Measurements from ENCODE around the gene NID1. TPM values are rescaled to one million over a fixed set of nuclear protein-coding genes. Genes with fewer than 3 reads are reported as not detected.

NID1 gene
- total RNA-seq, 6 experiments from 2014 or later, result 97.5 to 124 (median 107) TPM

GRCh38 chr1:236111527-236112331 lies 46.8 kb upstream of the NID1 start:
- Mint-ChIP-seq H3K9me3 (no peaks in the 10 kb centered on the region), H3K27me3 (ENCODE audit: insufficient read depth) (peaks cover 10% of the 10 kb centered on the region), H3K4me3 (no peak overlapping the region), H3K4me1 (ENCODE audit: low read depth) (peaks cover 7% of the 10 kb centered on the region), H3K27ac (no peak overlapping the region), H3K36me3 (ENCODE audit: low read depth) (no peaks in the 10 kb centered on the region)
- TF ChIP-seq, protein P1, sequence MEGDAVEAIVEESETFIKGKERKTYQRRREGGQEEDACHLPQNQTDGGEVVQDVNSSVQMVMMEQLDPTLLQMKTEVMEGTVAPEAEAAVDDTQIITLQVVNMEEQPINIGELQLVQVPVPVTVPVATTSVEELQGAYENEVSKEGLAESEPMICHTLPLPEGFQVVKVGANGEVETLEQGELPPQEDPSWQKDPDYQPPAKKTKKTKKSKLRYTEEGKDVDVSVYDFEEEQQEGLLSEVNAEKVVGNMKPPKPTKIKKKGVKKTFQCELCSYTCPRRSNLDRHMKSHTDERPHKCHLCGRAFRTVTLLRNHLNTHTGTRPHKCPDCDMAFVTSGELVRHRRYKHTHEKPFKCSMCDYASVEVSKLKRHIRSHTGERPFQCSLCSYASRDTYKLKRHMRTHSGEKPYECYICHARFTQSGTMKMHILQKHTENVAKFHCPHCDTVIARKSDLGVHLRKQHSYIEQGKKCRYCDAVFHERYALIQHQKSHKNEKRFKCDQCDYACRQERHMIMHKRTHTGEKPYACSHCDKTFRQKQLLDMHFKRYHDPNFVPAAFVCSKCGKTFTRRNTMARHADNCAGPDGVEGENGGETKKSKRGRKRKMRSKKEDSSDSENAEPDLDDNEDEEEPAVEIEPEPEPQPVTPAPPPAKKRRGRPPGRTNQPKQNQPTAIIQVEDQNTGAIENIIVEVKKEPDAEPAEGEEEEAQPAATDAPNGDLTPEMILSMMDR (IDR thresholded peaks at IDR 0.05), result no peak
- no peak for DNase-seq

DNA sequence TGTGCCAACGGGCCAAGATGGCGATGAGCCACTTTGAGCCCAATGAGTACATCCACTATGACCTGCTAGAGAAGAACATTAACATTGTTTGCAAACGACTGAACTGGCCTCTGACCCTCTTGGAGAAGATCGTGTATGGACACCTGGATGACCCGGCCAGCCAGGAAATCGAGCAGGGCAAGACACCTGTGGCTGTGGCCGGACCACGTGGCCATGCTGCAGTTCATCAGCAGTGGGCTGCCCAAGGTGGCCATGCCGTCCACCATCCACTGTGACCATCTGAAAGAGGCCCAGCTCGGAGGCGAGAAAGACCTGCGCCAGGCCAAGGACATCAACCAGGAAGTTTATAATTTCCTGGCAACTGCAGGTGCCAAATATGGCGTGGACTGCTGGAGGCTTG lies 45.2 kb upstream of the NID1 start:
- TF ChIP-seq, protein P1 (IDR thresholded peaks at IDR 0.05), result no peak
- Mint-ChIP-seq H3K27ac (no peak overlapping the region), H3K4me1 (ENCODE audit: low read depth) (peaks cover 8% of the 10 kb centered on the region), H3K27me3 (ENCODE audit: insufficient read depth) (peaks cover 10% of the 10 kb centered on the region), H3K36me3 (ENCODE audit: low read depth) (no peaks in the 10 kb centered on the region), H3K9me3 (no peaks in the 10 kb centered on the region), H3K4me3 (no peak overlapping the region)
- no peak for DNase-seq

DNA sequence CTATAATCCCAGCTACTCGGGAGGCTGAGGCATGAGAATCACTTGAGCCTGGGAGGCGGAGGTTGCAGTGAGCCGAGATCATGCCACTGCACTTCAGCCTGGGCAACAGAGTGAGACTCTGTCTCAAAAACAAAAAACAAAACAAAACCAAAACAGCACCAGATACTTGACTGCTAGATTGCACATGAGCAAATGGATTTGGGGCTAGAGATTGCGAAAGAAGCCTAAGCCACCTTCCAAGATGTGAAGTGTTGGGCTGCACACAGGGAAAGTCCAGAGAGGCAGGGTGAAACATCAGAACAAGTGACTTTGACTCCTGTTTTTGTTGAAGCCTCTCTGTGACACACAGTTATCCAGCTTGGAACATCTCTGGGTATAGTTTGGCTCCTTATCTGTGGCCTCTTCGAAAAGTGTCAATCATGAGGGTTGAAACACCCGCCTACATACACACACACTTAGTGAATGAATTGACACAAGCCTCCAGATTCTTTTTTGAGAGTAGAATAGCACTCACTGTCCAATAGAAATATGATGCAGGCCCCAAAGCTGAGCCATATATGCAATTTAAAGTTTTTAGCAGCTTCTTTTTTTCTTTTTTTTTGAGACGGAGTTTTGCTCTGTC lies 43.2 kb upstream of the NID1 start:
- no peaks in the 10 kb centered on the region for H3K9me3 Mint-ChIP-seq
- peaks cover 14% of the 10 kb centered on the region for H3K4me1 Mint-ChIP-seq (ENCODE audit: low read depth)
- no peak for DNase-seq
- peaks cover 10% of the 10 kb centered on the region for H3K27me3 Mint-ChIP-seq (ENCODE audit: insufficient read depth)
- H3K4me3 Mint-ChIP-seq, result no peak overlapping the region
- no peak overlapping the region for H3K27ac Mint-ChIP-seq
- TF ChIP-seq, protein P1 (IDR thresholded peaks at IDR 0.05), result no peak
- no peaks in the 10 kb centered on the region for H3K36me3 Mint-ChIP-seq (ENCODE audit: low read depth)

DNA sequence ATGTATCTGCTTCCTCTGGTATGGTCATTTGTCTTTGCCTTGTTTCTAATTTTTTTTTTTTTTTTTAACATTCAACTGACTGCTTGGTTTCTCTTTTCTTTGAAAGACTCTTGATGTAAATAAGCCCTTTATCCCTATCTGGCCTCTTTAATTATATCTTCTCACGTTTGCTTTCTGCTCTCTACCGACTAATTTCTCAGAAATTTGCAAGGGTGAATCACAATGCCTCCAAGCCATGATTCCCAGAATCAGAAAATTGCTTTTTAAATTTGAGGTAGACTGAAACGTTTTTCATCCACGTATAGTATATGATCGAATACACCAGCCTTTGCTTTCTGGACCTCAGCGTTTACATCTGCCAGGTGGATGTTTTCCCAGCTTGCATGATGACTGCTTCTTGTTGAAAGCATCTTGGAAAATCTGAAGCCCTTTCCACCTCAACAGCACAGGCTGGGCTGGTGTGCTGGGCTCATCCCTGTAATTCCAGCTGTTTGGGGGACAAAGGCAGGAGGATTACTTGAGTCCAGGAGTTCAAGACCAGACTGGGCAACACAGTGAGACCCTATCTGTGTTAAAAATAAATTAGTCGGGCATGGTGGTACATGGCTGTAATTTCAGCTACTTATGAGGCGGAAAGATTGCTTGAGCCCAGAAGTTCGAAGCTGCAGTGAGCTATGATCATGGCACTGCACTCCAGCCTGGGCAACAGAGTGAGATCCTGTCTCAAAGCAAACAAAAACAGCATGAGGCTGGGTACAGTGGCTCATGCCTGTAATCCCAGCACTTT lies 42.4 kb upstream of the NID1 start:
- H3K27me3 Mint-ChIP-seq (ENCODE audit: insufficient read depth), result peaks cover 4% of the 10 kb centered on the region; the same call in 1 of the 2 replicates
- no peak overlapping the region for H3K4me3 Mint-ChIP-seq
- H3K4me1 Mint-ChIP-seq (ENCODE audit: low read depth), result peaks cover 14% of the 10 kb centered on the region
- TF ChIP-seq, protein P1 (IDR thresholded peaks at IDR 0.05), result no peak
- DNase-seq, result peak; percentile 25
- H3K9me3 Mint-ChIP-seq, result no peaks in the 10 kb centered on the region
- H3K36me3 Mint-ChIP-seq (ENCODE audit: low read depth), result no peaks in the 10 kb centered on the region
- no peak overlapping the region for H3K27ac Mint-ChIP-seq

DNA sequence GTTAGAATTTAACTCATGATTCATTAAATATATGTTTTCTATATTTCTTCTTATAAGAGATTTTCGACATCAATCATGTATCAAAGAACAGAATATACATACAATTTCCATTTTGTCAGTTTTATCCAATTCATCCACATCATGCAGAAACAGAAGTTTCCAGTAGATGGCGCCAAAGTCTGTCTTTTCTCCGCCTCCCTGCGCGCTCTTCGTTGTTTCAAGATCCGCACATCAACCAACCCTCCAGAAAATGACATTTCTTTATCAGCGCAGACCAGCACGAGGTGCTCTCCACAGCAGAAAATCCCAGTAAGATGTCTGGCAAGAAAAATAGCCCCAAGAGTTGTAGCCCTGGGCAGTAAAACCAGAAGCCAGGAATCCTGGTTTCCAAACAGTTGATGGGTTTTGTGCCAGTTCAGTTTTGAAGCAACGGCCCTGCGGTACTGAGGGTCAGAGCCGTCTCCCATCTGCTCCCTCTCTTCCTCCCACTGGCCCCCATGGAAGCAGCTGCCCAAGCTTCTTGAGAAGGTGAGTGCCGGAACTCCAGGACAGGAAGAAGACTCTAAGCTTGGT lies 38.8 kb upstream of the NID1 start:
- TF ChIP-seq, protein P1 (IDR thresholded peaks at IDR 0.05), result peak; percentile 95
- peaks cover 14% of the 10 kb centered on the region for H3K4me1 Mint-ChIP-seq (ENCODE audit: low read depth)
- DNase-seq, result peak; percentile 31
- peaks cover 4% of the 10 kb centered on the region for H3K27me3 Mint-ChIP-seq (ENCODE audit: insufficient read depth)
- H3K27ac Mint-ChIP-seq, result no peak overlapping the region
- H3K4me3 Mint-ChIP-seq, result no peak overlapping the region
- peaks cover 3% of the 10 kb centered on the region; the same call in 1 of the 2 replicates for H3K9me3 Mint-ChIP-seq
- H3K36me3 Mint-ChIP-seq (ENCODE audit: low read depth), result no peaks in the 10 kb centered on the region

All from HFFc6 (cell line).